Glutamatergic neuron (in vitro differentiated cells): Measurements from ENCODE around the gene KIR3DL3. TPM values are rescaled to one million over a fixed set of nuclear protein-coding genes. Genes with fewer than 3 reads are reported as not detected.
"Not testable (repeated sequence)": the region's sequence is repeated elsewhere in the genome, so short reads cannot be mapped to it uniquely, and the experiment has no call there.

Source experiments
- DNase-seq: peaks from one replicate; pipeline ENCODE4 v3.0.0; 2022
- H3K27ac Mint-ChIP-seq: one replicate; pipeline ENCODE4 v1.8.0; 2020; ENCODE audit warnings: mild to moderate bottlenecking, mixed read lengths, inconsistent platforms; ENCODE audit not compliant: unreplicated experiment
- H3K27me3 Mint-ChIP-seq: one replicate; pipeline ENCODE4 v1.8.0; 2020; ENCODE audit warnings: mild to moderate bottlenecking, moderate library complexity, mixed read lengths, inconsistent platforms; ENCODE audit not compliant: unreplicated experiment
- H3K36me3 Mint-ChIP-seq: one replicate; pipeline ENCODE4 v1.8.0; 2020; ENCODE audit warnings: mild to moderate bottlenecking, mixed read lengths, inconsistent platforms; ENCODE audit not compliant: unreplicated experiment
- H3K4me1 Mint-ChIP-seq: one replicate; pipeline ENCODE4 v1.8.0; 2020; ENCODE audit warnings: mild to moderate bottlenecking, low read depth, mixed read lengths, inconsistent platforms; ENCODE audit not compliant: unreplicated experiment
- H3K4me3 Mint-ChIP-seq: one replicate; pipeline ENCODE4 v1.8.0; 2020; ENCODE audit warnings: mild to moderate bottlenecking, mixed read lengths, inconsistent platforms; ENCODE audit not compliant: unreplicated experiment
- H3K9me3 Mint-ChIP-seq: one replicate; pipeline ENCODE4 v1.8.0; 2020; ENCODE audit warnings: mild to moderate bottlenecking, moderate library complexity, mixed read lengths, inconsistent platforms; ENCODE audit not compliant: unreplicated experiment
- total RNA-seq: library from RNA; stranded (reverse); fragmentation: NEBNext Ultra II Directional; extraction: Animal tissue kit (Norgen Biotek cat#: 25700); gene quantifications from one replicate; pipeline ENCODE4 v1.2.1, GENCODE V29; 2021; ENCODE audit not compliant: unreplicated experiment
- TF ChIP-seq, protein P1 (sequence below): fragments of 200-600 bp; sonication (generic); IDR thresholded peaks from one replicate; pipeline ENCODE4 v1.5.0; 2021; ENCODE audit not compliant: partially characterized antibody, unreplicated experiment

KIR3DL3 gene
- total RNA-seq, 1 donor from 2014 or later: not detected

DNA sequence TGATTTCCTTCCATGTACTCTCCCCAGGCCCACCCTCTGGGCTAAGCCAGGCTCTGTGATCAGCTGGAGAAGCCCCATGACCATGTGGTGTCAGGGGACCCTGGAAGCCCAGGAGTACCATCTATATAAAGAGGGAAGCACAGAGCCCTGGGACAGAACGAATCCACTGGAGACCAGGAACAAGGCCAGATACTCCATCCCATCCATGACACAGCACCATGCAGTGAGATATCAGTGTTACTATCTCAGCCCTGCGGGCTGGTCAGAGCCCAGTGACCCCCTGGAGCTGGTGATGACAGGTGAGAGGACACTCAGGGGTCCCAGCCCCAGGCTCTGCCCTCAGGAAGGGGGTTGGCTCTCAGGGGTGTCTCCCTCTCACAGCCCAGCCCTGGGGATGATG is 27.5 kb upstream of the KIR3DL3 start:
- TF ChIP-seq, protein P1, sequence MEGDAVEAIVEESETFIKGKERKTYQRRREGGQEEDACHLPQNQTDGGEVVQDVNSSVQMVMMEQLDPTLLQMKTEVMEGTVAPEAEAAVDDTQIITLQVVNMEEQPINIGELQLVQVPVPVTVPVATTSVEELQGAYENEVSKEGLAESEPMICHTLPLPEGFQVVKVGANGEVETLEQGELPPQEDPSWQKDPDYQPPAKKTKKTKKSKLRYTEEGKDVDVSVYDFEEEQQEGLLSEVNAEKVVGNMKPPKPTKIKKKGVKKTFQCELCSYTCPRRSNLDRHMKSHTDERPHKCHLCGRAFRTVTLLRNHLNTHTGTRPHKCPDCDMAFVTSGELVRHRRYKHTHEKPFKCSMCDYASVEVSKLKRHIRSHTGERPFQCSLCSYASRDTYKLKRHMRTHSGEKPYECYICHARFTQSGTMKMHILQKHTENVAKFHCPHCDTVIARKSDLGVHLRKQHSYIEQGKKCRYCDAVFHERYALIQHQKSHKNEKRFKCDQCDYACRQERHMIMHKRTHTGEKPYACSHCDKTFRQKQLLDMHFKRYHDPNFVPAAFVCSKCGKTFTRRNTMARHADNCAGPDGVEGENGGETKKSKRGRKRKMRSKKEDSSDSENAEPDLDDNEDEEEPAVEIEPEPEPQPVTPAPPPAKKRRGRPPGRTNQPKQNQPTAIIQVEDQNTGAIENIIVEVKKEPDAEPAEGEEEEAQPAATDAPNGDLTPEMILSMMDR: no peak
- H3K4me1 Mint-ChIP-seq: no peaks in the 10 kb centered on the region
- H3K27me3 Mint-ChIP-seq: peaks cover 3% of the 10 kb centered on the region
- no peak for DNase-seq
- H3K4me3 Mint-ChIP-seq: no peak overlapping the region
- H3K36me3 Mint-ChIP-seq: peaks cover 5% of the 10 kb centered on the region
- H3K9me3 Mint-ChIP-seq: peaks cover 18% of the 10 kb centered on the region
- no peak overlapping the region for H3K27ac Mint-ChIP-seq

DNA sequence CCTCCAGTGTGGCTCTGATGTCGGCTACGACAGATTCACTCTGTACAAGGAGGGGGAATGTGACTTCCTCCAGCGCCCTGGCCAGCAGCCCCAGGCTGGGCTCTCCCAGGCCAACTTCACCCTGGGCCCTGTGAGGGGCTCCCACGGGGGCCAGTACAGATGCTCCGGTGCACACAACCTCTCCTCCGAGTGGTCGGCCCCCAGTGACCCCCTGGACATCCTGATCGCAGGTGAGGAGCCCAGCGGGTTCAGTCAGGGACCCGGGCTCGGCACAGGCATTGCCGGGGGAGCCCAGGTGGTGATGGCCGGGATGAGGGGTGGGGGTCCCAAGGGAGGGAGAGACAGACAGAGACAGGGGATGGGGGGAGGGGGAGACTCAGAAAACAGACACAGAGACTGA is 26.5 kb upstream of the KIR3DL3 start:
- H3K9me3 Mint-ChIP-seq: peaks cover 19% of the 10 kb centered on the region
- not testable (repeated sequence) for DNase-seq, H3K4me1 Mint-ChIP-seq, H3K27me3 Mint-ChIP-seq, H3K27ac Mint-ChIP-seq, H3K36me3 Mint-ChIP-seq, H3K4me3 Mint-ChIP-seq

DNA sequence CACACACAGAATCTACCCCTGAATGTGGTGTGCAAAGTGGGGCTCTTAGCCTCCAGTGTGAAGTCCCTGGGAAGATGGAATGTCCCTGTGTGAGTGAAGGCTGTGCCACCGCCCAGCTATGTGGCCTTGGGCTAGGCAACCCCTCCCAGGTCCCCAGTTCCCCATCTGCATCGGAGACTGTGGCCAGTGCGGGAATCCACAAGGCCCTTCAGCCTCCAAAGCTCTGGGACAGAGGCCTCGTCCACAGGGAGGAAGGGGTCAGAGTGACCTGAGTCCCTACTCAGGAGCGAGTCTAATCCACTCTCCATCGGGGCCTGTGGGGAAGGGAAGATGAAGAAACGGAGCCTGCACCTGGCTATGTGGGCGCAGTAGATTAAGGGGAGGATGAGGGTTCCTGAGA is 19.3 kb upstream of the KIR3DL3 start:
- no peaks in the 10 kb centered on the region for H3K4me1 Mint-ChIP-seq
- H3K27me3 Mint-ChIP-seq: no peaks in the 10 kb centered on the region
- no peak overlapping the region for H3K27ac Mint-ChIP-seq
- H3K4me3 Mint-ChIP-seq: no peak overlapping the region
- TF ChIP-seq, protein P1: no peak
- H3K36me3 Mint-ChIP-seq: peaks cover 4% of the 10 kb centered on the region
- peaks cover 21% of the 10 kb centered on the region for H3K9me3 Mint-ChIP-seq
- no peak for DNase-seq

DNA sequence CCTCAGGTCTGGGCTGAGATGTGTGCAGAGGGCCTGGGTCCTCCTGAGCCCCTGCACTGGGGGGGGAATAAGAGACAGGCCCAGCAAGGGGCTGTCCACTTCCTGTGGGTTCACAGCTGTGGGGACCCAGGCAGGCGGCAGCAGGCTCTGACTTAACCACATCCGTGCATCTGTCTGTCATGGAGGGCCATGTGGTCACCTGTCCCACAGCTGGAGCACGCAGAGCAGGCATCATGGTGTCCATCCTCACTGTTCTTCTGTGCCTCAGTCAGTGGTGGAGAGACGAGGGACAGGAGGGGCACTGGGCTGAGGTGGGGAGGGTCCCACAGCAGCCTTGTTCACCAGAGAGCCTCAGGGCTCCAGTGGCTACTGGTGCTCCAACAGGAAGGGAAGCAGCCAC is 16.3 kb upstream of the KIR3DL3 start:
- Mint-ChIP-seq H3K27me3 (no peaks in the 10 kb centered on the region), H3K9me3 (peaks cover 14% of the 10 kb centered on the region), H3K27ac (no peak overlapping the region), H3K36me3 (peaks cover 6% of the 10 kb centered on the region), H3K4me1 (no peaks in the 10 kb centered on the region), H3K4me3 (no peak overlapping the region)
- TF ChIP-seq, protein P1: no peak
- no peak for DNase-seq

DNA sequence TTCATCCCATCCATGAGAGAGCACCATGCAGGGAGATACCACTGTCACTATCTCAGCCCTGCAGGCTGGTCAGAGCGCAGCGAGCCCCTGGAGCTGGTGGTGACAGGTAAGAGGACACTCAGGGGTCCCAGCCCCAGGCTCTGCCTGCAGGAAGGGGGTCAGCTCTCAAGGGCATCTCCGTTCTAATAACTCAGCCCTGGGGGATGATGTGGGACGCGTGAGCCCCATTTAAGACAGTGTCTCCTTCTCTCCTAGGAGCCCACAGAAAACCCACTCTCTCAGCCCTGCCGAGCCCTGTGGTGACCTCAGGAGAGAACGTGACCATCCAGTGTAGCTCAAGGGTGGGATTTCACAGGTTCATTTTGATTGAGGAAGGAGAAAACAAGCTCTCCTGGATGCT is 15.5 kb upstream of the KIR3DL3 start:
- no peak for DNase-seq
- H3K4me3 Mint-ChIP-seq: no peak overlapping the region
- no peaks in the 10 kb centered on the region for H3K27me3 Mint-ChIP-seq
- H3K27ac Mint-ChIP-seq: no peak overlapping the region
- peaks cover 14% of the 10 kb centered on the region for H3K9me3 Mint-ChIP-seq
- H3K36me3 Mint-ChIP-seq: peaks cover 12% of the 10 kb centered on the region
- TF ChIP-seq, protein P1: no peak
- no peaks in the 10 kb centered on the region for H3K4me1 Mint-ChIP-seq
